Skeletal muscle tissue (tissue), 4 donors: ENCODE results near the gene BDNF. TPM values are rescaled to one million over a fixed set of nuclear protein-coding genes. Genes with fewer than 3 reads are reported as not detected.
A peak's percentile ranks its signal among the peaks of the same experiment; 100 is the strongest.

ENCODE experiments used
- H3K27ac ChIP-seq: one replicate; pipeline ENCODE4 v1.7.0; 2013; ENCODE audit warnings: mild to moderate bottlenecking, low read depth, low read length, inconsistent platforms
- H3K27me3 ChIP-seq, 3 donors: one replicate each; pipeline ENCODE4 v1.7.0; 2013; ENCODE audit warnings: low read length in 3 of 3; ENCODE audit not compliant: control insufficient read depth in 3 of 3, insufficient read depth in 3 of 3
- H3K36me3 ChIP-seq, 3 donors: one replicate each; pipeline ENCODE4 v1.7.0; 2013; ENCODE audit warnings: low read length in 3 of 3; ENCODE audit not compliant: control insufficient read depth in 3 of 3, insufficient read depth in 3 of 3
- H3K4me1 ChIP-seq, 3 donors: one replicate each; pipeline ENCODE4 v1.7.0; 2013; ENCODE audit warnings: low read length in 3 of 3, mild to moderate bottlenecking in 3 of 3; ENCODE audit not compliant: control insufficient read depth in 3 of 3, insufficient read depth in 3 of 3
- H3K4me3 ChIP-seq, 3 donors: one replicate each; pipeline ENCODE4 v1.7.0; 2013; ENCODE audit warnings: low read length in 3 of 3
- H3K9ac ChIP-seq, 3 donors: one replicate each; pipeline ENCODE4 v1.7.0; 2013; ENCODE audit warnings: low read length in 3 of 3, mild to moderate bottlenecking in 3 of 3, moderate library complexity in 2 of 3, low read depth in 1 of 3
- H3K9me3 ChIP-seq, 3 donors: one replicate each; pipeline ENCODE4 v1.7.0; 2013; ENCODE audit warnings: low read length in 3 of 3; ENCODE audit not compliant: control insufficient read depth in 3 of 3
- total RNA-seq: library from RNA; depleted of rRNA; stranded (reverse); fragments of >200 nt; gene quantifications from one replicate; pipeline ENCODE4 v1.2.3, GENCODE V29; 2014
- donor health status: Osteomylitis.

Gene BDNF
- total RNA-seq, 1 donor from 2014 or later = 1.0 TPM

DNA sequence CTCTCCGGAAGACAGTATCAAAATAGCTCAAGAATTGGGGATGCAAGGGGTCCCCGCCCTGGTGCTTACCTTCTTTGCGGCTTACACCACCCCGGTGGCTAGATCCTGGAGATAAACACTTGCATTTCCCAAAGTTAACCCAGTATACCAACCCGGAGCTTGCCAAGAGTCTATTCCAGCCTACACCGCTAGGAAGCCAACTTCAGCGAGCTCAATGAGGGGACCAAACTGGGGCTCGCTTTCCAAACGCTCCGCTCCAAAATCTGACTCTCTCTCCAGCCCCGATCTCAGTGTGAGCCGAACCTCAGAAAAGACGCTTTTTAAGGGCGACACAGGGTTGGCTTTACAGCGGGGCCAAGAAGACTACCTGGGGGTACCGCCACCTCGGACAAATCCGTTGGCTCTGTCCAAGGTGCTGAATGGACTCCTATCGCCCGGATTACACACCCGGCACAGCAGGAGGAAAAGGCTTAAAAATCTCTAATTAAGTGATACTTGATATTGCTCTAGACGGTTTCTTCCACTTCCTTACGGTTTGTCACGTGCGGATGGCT is 20.1 kb upstream of the BDNF start:
- Histone ChIP-seq H3K36me3 (no peaks in the 10 kb centered on the region), H3K27ac (no peak overlapping the region), H3K4me1 (peaks cover 10 to 16% (median 15%) of the 10 kb centered on the region in 3 donors), H3K27me3 (peaks cover 52 to 56% (median 53%) of the 10 kb centered on the region in 3 donors), H3K9me3 (no peaks in the 10 kb centered on the region), H3K4me3 (no peak overlapping the region), H3K9ac (no peak overlapping the region)

DNA sequence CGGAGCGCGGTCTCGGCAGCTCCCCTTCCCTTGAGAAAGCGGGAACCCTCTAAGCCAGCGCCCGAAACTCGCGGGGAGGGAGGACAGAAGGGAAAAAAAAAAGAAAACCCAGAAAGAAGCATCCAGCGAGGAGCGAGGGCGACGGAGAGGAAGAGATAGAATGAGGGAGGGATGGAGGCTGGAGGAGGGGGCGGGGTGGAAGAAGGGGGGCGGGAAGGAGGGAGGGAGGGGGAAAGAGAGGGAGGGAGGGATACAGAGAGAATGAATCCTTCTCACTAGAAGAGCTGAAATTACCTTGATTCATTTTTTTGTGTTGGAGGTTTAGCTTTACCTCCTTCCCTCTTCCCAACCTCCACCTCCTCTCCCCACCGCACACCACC is 19.3 kb upstream of the BDNF start:
- H3K4me1 ChIP-seq = peaks cover 10 to 16% (median 15%) of the 10 kb centered on the region in 3 donors
- no peaks in the 10 kb centered on the region for H3K36me3 ChIP-seq
- peak overlapping the region in 2 of 3 donors; percentile 14 to 54 for H3K4me3 ChIP-seq
- H3K9ac ChIP-seq = no peak overlapping the region
- no peak overlapping the region for H3K27ac ChIP-seq
- no peaks in the 10 kb centered on the region for H3K9me3 ChIP-seq
- H3K27me3 ChIP-seq = peaks cover 52 to 61% (median 53%) of the 10 kb centered on the region in 3 donors

DNA sequence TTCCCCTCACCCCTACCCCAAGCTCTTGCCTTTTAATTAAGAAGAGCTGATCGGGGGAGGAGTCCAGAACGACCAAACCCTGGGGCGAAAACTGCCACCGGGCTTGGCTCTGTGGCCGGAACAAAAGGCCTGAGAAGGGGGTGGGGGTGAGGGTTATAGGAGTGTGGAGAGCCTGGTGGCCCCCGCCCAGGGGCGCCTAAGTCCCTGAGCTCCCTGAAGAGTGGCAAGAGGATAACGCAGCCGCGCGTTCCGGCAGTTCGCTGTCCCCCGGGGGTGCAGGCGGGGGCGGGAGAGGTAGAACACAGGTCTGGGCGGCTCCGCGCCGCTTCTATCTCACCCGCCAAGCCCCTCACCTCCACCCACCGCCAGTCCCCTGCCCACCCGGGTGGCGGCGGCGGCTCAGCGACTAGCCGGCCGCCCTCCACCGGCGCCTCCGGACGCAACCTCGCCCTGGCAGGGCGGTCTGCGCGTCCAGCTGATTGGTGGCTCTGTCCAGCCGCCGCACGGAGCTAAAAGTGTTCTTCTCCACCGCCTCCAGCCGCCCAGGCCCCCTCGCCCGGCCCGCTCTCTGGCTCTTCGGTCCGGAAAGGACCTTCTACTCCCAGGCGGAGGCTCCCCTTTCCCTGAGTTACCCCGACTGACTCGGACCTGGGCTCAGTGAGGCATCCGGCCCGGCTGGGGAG is 18.7 kb upstream of the BDNF start:
- H3K9me3 ChIP-seq = no peaks in the 10 kb centered on the region
- H3K4me1 ChIP-seq = peaks cover 10 to 16% (median 15%) of the 10 kb centered on the region in 3 donors
- peak overlapping the region; percentile 49 to 65 (median 54) for H3K4me3 ChIP-seq
- no peak overlapping the region for H3K9ac ChIP-seq
- H3K27me3 ChIP-seq = peaks cover 51 to 62% (median 53%) of the 10 kb centered on the region in 3 donors
- no peak overlapping the region for H3K27ac ChIP-seq
- H3K36me3 ChIP-seq = no peaks in the 10 kb centered on the region

DNA sequence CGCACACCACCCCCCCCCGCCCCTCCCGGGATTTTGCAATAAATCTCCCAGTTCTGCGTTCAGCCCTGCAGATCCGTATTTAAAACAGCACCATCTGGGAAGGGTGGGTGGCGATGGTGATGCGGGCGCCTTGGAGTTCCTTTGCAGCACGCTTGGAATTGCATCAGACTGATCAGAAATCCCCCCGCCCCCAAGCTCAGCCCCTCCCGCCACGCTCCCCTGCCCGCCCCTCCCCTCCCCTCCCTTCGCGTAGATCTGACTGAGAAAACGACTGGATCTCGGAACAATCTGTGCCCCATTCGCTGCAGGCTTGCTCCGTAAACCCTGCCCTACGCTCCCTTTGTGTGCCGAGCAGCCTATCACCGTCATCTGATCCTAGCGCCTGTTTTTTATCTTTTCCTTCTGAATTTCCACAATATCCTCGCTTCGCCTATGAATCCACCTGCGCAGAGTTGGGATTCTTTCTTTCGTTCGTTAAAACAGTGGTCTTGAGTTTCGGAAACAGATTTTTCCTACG is 18.1 kb upstream of the BDNF start:
- Histone ChIP-seq H3K4me3 (peak overlapping the region; percentile 49 to 65 (median 54)), H3K27ac (no peak overlapping the region), H3K4me1 (peaks cover 10 to 16% (median 15%) of the 10 kb centered on the region in 3 donors), H3K36me3 (no peaks in the 10 kb centered on the region), H3K9me3 (no peaks in the 10 kb centered on the region), H3K9ac (no peak overlapping the region), H3K27me3 (peaks cover 45 to 58% (median 52%) of the 10 kb centered on the region in 3 donors)

GRCh38 chr11:27717801-27718229 is 17.6 kb upstream of the BDNF start:
- peaks cover 10 to 14% (median 12%) of the 10 kb centered on the region in 3 donors for H3K4me1 ChIP-seq
- no peak overlapping the region for H3K27ac ChIP-seq
- no peaks in the 10 kb centered on the region for H3K36me3 ChIP-seq
- no peak overlapping the region for H3K4me3 ChIP-seq
- no peak overlapping the region for H3K9ac ChIP-seq
- H3K9me3 ChIP-seq = no peaks in the 10 kb centered on the region
- peaks cover 39 to 55% (median 46%) of the 10 kb centered on the region in 3 donors for H3K27me3 ChIP-seq

DNA sequence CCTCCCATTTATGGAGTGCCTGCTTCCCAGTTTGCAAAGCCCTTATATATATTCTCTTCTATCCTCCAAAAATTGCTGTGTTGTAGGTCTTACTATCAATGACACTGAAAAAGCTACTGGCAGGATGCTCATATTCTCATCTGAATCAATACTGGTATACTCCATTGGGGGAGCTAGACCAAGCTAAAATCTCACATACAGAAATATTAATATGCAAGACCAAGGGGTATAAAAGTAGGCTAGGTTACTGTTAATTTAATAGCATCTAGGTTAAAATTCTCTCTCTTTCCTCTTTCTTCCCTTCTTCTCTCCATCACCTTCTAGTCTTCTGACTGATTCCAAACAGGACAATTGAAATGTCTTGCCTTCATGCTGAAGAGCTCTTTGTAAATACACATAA is 17.1 kb upstream of the BDNF start:
- Histone ChIP-seq H3K27me3 (peaks cover 35 to 50% (median 43%) of the 10 kb centered on the region in 3 donors), H3K4me3 (no peak overlapping the region), H3K9me3 (no peaks in the 10 kb centered on the region), H3K9ac (no peak overlapping the region), H3K27ac (no peak overlapping the region), H3K4me1 (peaks cover 10 to 11% (median 11%) of the 10 kb centered on the region in 3 donors), H3K36me3 (no peaks in the 10 kb centered on the region)

DNA sequence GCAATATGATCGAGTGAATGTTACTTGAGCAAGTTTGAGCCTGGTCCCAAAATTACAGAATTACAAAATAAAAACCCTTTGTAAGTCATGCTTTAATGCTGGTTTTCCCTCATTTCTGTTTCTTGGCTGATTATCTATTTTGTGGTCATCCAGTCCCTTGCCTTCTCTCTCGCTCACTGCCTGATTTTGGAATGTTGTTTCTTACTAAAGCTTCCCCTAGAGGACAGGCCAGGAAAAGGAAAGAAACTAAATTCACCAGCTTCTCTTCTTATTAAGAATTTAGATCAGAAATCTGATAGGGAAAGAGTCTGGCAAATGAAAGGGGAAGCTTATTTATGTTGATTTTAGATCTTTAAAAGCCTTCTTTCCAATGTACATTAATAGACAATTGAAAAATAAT is 16.6 kb upstream of the BDNF start:
- Histone ChIP-seq H3K27ac (no peak overlapping the region), H3K4me3 (no peak overlapping the region), H3K27me3 (peaks cover 29 to 46% (median 39%) of the 10 kb centered on the region in 3 donors), H3K36me3 (no peaks in the 10 kb centered on the region), H3K9ac (no peak overlapping the region), H3K4me1 (peaks cover 5 to 7% (median 6%) of the 10 kb centered on the region in 3 donors), H3K9me3 (no peaks in the 10 kb centered on the region)

- peaks cover 0 to 6% (median 6%) of the 10 kb centered on the region in 3 donors for H3K4me1 ChIP-seq
- H3K9ac ChIP-seq = no peak overlapping the region
- no peaks in the 10 kb centered on the region for H3K36me3 ChIP-seq
- H3K27me3 ChIP-seq = peaks cover 23 to 42% (median 33%) of the 10 kb centered on the region in 3 donors
- no peak overlapping the region for H3K4me3 ChIP-seq
- no peak overlapping the region for H3K27ac ChIP-seq
- no peaks in the 10 kb centered on the region for H3K9me3 ChIP-seq
These were observed 16.0 kb upstream of the BDNF start for GRCh38 chr11:27716216-27716615.

GRCh38 chr11:27711725-27712124 is 11.5 kb upstream of the BDNF start:
- no peak overlapping the region for H3K9ac ChIP-seq
- no peaks in the 10 kb centered on the region for H3K36me3 ChIP-seq
- H3K27ac ChIP-seq = no peak overlapping the region
- H3K4me1 ChIP-seq = no peaks in the 10 kb centered on the region
- peaks cover 0 to 13% (median 0%) of the 10 kb centered on the region in 3 donors for H3K27me3 ChIP-seq
- H3K9me3 ChIP-seq = no peaks in the 10 kb centered on the region
- no peak overlapping the region for H3K4me3 ChIP-seq

DNA sequence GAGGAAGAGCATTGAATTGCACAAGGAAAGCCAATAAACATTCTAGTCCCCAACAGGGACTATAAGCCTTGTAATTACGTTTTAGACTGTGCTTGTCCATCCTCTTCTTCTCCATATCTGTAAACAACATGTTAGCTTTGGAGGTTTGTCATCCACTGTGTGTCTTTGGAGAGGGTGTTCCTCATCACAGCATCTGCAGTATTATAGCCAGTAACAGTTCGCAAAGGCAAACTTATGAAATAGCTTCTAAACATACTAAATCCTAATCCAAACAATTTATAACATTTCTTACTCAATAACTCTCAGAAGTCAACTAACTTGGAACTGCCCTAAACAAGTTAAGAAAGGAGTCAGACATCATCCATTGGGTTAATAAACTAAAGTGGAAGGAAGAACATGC is 10.3 kb upstream of the BDNF start:
- no peaks in the 10 kb centered on the region for H3K4me1 ChIP-seq
- H3K9ac ChIP-seq = no peak overlapping the region
- H3K36me3 ChIP-seq = no peaks in the 10 kb centered on the region
- H3K27me3 ChIP-seq = peaks cover 0 to 13% (median 0%) of the 10 kb centered on the region in 3 donors
- H3K27ac ChIP-seq = no peak overlapping the region
- H3K9me3 ChIP-seq = no peaks in the 10 kb centered on the region
- H3K4me3 ChIP-seq = no peak overlapping the region
